IPS-NIHi7 (cell line): Measurements from ENCODE around the gene PPP2R1A.
"Not testable (repeated sequence)": the region's sequence is repeated elsewhere in the genome, so short reads cannot be mapped to it uniquely, and the experiment has no call there.

ENCODE experiments used
- DNase-seq: peaks from one replicate; pipeline ENCODE4 v3.0.0; 2012; ENCODE audit warnings: mixed read lengths; ENCODE audit errors: extremely low spot score

Gene PPP2R1A

GRCh38 chr19:52200755-52201391 is 11.0 kb downstream of the PPP2R1A start:
- DNase-seq = not testable (repeated sequence)

- DNase-seq = no peak
These were observed 16.6 kb downstream of the PPP2R1A start for GRCh38 chr19:52206481-52206880.

- no peak for DNase-seq
These were observed 21.4 kb downstream of the PPP2R1A start for GRCh38 chr19:52211203-52211602.

GRCh38 chr19:52211926-52212571 is 22.2 kb downstream of the PPP2R1A start:
- DNase-seq = no peak

- no peak for DNase-seq
These were observed 22.9 kb downstream of the PPP2R1A start for GRCh38 chr19:52212572-52213255.

DNA sequence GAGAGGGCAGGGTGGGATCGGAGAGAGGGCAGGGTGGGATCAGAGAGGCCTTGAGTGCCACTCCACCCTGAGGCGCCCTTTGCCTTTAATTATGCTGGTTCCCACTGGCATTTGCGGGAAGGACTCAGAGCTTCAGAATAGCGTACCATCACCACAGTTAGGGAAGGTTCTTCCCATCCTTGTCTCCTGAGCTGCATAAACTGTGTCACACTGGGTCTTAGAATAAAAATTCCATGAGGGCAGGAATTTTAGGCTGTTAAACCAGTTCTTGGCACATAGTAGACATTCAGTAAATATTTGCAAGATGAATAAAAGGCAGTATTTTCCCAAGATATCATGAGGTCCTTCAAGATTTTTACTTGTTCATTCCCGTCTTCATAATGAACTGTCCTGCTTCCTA is 24.4 kb downstream of the PPP2R1A start:
- DNase-seq = no peak

DNA sequence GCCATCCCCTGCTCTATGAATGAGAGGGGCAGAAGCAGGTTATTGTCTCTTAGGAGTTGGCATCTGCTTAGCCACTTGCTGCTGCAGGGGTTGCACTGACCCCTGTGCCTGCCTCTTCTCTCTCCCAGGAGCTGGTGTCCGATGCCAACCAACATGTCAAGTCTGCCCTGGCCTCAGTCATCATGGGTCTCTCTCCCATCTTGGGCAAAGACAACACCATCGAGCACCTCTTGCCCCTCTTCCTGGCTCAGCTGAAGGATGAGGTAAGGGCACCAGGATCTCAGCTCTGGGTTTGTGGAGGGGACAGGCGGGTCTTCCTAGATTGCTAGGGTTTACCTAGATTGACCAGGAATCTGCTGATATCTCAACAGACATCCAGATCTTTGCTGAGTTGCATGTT is 26.5 kb downstream of the PPP2R1A start:
- no peak for DNase-seq

- no peak for DNase-seq
These were observed 27.7 kb downstream of the PPP2R1A start for GRCh38 chr19:52217576-52217975.

- no peak for DNase-seq
These were observed 29.8 kb downstream of the PPP2R1A start for GRCh38 chr19:52219611-52220010.

DNA sequence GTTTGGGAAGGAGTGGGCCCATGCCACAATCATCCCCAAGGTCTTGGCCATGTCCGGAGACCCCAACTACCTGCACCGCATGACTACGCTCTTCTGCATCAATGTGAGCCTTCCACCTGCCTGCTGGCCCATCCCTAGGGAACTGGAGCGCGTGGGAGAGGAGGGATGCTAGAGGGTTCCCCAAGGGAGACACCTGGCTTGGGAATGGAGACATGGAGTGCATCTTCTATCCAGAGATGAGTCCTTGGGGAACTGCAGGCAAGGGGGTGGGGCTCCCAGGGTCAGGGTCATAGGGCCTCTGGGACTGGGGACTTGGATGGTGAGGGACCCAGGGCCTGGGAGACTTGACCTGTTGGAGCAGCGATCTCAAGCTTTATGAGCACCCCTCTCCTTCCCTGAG is 31.2 kb downstream of the PPP2R1A start:
- no peak for DNase-seq

DNA sequence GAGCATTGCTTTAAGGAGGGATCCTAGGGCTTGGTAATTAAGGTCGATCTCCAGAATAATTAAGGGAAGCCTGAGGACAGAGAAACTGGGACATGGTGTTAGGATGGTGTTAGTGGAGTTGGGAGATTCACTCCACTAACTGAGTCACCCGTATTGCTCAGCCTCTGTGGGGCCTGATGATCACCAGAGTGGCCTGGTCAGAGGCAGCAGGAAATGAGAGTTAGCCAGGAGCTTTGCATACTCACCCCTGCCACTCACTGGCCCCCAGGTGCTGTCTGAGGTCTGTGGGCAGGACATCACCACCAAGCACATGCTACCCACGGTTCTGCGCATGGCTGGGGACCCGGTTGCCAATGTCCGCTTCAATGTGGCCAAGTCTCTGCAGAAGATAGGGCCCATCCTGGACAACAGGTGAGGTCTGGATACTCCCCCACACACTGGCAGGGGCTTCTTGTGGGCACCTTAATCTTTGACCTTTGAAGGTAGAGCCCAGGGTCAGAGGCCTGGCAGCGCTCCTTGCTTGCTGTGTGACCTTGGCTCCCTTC is 32.1 kb downstream of the PPP2R1A start:
- no peak for DNase-seq

- DNase-seq = no peak
These were observed 34.4 kb downstream of the PPP2R1A start for GRCh38 chr19:52224211-52224610.

- DNase-seq = no peak
These were observed 36.8 kb downstream of the PPP2R1A start for GRCh38 chr19:52226652-52227051.

GRCh38 chr19:52227196-52227940 is 37.5 kb downstream of the PPP2R1A start:
- DNase-seq = no peak

GRCh38 chr19:52227980-52228379 is 38.1 kb downstream of the PPP2R1A start:
- DNase-seq = no peak

GRCh38 chr19:52229524-52229923 is 39.7 kb downstream of the PPP2R1A start:
- DNase-seq = no peak

DNA sequence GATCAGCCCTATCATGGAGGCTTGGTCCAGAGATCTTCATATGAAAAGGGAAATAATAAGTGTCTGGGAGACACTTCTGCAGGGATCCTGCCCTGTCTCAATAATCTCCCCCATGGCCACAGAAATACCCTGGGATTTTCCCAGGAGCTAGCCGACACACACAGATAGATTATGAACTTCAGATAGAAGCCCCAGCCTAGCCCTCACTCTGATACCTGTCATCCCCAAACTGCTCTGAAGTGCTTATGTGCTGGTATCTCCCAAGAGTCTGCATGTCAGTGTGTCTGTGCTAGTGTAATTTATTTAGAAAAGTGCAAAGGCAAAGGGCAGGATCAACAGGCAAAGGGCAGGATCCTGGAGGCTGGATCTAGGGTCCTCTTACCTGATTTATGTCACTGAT is 40.8 kb downstream of the PPP2R1A start:
- DNase-seq = no peak

DNA sequence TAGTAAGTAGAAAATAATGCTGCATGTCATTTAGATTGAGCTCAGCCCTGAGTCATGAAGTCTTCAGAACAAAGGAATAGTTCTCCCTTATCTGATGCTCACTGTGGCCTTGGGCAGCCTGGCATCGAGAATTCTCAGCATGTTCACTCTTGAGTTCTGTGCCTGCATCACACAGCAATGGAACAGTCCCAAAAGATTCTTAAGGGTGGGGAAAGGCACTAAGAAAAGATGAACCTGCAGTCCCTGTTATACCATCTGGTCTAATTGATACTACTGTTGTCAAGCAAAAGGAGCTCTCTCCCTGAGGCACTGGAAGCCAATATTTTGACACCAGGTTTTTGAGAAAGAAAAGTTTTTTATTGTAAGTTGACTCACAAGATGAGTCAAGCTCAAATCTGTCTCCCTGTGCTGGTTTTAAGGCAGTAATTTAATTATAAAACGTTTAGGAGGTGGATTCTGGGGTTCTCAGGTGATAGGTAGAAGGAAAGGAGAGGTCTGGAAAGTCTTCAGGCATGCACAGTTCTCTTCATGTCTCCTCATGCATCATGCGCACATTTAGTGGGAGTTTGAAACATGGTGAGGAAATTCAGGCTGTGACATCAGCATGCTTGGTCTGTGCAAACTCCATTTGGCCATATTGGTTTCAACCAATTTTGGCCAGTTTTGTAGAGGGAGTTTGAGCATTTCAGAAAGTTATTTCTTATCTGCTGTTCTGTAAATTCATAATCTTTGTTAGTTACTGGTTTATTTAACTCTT is 41.5 kb downstream of the PPP2R1A start:
- no peak for DNase-seq

DNA sequence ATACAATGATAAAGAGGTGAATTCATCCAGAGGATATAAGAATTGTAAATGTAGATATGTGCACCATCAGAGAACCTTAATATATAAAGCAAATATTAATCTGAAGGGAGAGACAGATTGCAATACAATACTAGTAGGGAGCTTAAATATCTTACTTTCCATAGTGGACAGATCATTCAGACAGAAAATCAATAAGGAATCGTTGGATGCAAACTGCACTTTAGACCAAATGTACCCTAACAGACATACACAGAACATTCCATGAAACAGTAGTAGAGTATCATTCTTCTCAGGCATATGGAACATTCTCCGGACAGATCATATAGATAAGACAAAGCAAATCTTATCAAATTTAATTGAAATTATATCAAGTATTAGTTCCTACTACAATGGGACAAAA is 44.6 kb downstream of the PPP2R1A start:
- no peak for DNase-seq

DNA sequence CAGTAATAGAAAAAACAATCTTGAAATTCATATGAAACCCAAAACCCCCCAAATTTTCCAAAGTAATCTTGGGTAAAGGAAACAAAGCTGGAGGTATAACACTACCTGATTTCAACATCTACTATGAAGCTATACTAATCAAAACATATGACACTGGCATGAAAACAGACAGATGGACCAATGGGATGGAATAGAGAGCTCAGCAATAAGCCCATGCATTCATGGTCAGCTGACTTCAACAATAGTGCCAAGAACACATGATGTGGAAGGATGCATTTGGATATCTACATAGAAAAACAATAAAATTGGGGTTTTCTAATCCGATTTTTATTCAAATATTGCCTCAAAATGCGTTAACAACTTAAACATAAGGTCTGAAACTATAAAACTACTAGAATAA is 47.3 kb downstream of the PPP2R1A start:
- no peak for DNase-seq

DNA sequence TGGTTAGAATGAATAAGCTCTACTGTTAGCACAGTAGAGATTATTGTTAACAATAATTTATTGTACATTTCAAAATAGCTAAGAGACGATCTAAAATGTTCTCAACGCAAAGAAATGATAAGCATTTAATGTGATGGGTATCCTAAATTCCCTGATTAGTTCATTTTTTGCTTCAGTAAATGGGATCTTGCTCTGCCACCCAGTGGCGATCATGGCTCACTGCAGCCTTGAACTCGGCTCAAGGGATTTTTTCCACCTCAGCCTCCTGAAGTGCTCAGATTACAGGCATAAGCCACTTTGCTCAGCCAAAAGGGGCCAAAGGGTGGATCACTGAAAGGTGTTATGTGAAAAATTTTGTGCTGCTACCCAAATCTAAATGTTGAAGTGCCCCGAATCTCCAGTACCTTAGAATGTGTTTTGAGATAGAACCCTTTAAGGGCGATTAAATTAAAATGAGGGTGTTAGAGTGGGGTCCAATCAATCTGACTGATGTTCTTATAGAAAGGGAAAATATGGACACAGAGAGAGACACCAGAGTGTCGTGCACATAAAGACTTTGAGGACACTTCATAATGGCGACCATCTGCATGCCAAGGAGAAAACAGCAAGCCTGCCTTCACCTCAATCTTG is 48.0 kb downstream of the PPP2R1A start:
- DNase-seq = peak; percentile 35
